ENCODE data around the gene BFSP2.

GRCh38 chr3:133489466-133490085, 89.7 kb downstream of the BFSP2 start:
- TF ChIP-seq, protein P1, sequence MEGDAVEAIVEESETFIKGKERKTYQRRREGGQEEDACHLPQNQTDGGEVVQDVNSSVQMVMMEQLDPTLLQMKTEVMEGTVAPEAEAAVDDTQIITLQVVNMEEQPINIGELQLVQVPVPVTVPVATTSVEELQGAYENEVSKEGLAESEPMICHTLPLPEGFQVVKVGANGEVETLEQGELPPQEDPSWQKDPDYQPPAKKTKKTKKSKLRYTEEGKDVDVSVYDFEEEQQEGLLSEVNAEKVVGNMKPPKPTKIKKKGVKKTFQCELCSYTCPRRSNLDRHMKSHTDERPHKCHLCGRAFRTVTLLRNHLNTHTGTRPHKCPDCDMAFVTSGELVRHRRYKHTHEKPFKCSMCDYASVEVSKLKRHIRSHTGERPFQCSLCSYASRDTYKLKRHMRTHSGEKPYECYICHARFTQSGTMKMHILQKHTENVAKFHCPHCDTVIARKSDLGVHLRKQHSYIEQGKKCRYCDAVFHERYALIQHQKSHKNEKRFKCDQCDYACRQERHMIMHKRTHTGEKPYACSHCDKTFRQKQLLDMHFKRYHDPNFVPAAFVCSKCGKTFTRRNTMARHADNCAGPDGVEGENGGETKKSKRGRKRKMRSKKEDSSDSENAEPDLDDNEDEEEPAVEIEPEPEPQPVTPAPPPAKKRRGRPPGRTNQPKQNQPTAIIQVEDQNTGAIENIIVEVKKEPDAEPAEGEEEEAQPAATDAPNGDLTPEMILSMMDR (IDR thresholded peaks at IDR 0.05) = no peak
- no peak for TF ChIP-seq POLR2A (IDR thresholded peaks at IDR 0.05)
